GM18870 (cell line): ENCODE results near the gene PIANP.
"Not testable (repeated sequence)": the region's sequence is repeated elsewhere in the genome, so short reads cannot be mapped to it uniquely, and the experiment has no call there.

ENCODE experiments used
- ATAC-seq: cut with Tn5 transposase; IDR thresholded peaks from one replicate; pipeline ENCODE4 v1.9.1; 2021; ENCODE audit warnings: moderate library complexity; ENCODE audit not compliant: unreplicated experiment

The PIANP gene

DNA sequence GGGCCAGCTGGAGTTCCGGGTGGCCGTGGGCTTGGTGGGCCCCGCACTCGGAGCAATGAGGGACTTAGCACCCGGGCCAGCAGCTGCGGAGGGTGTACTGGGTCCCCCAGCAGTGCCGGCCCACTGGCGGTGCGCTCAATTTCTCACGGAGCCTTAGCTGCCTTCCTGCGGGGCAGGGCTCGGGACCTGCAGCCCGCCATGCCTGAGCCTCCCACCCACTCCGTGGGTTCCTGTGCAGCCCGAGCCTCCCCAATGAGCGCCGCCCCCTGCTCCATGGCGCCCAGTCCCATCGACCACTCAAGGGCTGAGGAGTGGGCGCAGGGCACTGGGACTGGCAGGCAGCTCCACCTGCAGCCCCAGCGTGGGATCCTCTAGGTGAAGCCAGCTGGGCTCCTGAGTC, 7.7 kb upstream of the PIANP start:
- ATAC-seq: not testable (repeated sequence)

DNA sequence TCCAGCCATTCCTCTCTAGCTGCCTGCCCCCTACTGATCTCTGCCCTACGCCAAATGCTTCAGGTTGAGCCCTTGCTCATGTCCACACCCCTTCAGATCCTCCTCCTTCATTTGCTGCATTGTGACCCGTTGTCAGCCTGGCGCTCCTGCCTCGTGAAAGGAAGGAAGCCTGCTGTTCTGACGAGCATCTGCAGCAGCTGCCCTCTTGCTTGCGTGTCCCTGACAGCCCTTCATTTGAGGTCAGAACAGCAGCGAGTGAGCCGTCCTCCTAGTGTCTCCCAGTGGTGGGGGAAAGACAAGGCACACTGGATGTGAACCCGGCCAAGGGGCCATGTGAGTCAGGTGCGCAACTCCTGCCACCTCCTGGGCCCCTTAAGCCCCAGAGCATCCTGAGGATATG, 3.0 kb upstream of the PIANP start:
- no peak for ATAC-seq

DNA sequence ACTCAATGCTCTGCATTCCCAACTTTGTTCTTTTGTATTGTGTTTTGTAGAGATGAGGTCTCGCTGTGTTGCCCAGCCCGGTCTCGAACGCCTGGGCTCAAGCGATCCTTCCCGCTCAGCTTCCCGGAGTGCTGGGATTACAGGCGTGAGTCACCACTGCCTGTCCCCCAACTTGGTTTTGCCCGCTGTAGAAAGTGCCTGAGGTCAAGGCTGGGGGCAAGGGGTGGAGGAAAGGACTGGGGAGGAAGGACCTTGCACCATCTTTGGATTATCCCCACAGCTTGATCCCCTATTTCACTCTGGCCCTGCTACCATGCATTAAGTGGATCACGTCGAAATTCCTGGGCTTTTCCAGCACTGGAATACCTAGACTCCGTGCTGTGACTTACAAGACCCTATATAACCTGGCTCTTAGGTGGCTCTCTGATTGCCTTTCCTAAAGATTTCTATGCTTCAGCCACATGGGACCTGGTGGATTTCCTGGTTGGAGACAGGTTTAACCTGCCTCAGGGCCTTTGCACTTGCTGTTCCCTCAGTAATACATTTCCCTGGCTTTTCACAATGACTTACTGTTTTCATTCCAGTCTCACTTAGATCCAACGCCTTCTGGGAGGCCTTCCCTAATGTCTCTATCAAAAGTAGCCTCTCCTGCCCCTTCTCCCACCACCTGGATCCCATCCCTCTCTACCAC, 608 bp upstream of the PIANP start:
- ATAC-seq: no peak

DNA sequence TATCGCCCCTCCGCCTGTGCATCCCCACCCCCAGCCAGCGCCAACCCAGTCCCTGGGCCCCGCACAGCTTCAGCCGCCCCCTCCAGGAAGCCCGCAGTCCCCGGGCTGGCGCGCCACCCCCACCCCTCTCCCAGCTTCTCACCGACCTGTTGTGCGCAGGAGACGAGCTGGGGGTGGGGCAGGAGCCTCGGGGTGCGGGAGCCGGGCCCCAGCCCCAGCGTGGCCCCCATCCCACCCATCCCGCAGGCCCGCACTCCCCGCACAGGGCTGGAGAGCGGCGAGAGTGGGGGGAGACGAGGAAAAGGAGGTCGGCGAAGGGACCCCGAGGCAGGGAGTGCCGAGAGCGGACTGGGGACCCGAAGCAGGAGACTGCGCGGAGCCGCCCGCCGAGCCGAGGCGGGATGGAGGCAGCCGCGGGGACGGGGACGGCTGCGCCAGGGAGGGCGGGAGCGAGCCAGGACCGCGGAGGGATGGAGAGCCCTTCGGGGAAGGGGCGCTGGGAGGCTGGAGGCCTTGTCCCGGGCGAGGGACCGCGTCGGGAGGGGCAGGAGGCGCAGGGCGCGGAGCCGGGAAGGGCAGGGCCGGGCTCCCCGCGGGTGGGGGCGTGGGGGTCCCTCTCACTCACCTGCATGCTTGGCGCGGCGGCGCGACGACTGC, 498 bp downstream of the PIANP start:
- ATAC-seq: no peak

DNA sequence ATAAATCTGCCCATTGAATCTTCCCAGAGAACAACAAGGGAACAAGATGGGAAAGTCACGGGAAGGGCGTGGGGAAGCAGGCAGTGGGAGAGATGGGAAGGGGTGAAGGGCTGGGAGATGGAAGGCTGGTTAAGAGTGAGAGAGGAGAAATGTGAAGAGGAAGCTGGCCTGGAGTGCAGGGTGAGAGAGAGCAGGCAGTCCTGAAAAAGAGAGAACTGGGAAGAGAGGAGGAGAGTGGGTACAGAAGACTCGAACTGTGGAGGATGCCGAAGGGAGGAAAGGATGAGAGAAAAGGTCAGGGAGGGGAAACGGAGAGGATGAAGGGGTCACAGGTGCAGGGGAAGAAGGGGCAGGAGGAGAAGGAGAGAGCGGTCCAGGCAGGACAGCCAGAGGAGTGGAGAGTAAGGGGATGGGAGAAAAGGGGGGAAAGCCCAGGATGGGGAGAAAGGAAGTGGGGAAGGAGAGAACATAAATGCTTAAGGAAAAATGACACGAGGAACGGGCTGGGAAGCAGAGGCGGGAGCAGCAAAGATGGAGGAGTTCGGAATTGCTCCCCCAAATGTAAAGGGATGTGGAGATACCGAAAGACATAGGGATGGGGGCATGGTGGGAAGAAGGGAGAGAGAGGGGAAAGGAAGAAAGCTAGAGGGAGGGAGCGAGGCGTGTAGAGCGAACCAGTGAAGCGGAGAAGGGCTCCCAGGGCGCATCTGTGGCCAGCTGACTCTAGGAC, 1.2 kb downstream of the PIANP start:
- no peak for ATAC-seq

DNA sequence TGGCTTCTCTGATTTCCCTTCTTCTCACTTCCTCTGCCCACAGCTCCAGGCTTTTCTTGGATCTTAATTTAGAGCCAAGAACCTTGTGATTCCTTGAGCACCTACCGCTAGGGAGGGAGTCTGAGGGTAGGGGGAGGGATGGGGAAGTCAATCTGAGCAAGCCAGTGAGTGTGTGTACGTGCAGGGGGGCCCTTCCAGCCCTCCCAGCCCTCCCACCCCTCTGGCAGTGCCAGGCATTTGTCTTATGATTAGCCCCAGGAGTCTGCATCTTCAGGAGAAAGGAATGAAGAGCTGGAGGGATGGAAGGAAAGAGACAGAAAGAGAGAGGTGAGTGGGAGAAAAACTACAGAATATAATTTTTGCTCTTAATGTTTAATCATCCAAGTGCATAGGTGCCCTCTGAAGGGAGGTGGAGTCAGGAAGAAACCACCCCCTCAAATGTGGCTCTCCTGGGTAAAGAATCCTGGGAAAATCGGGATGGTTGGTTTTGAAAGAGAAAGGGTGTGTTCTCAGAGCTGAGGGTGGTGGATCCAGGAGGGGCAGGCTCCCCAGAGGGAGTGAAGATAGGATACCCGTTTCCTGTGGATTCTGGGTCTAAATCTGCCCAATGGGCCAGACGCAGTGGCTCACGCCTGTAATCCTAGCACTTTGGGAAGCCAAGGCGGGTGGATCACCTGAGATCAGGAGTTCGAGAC, 2.1 kb downstream of the PIANP start:
- ATAC-seq: no peak

DNA sequence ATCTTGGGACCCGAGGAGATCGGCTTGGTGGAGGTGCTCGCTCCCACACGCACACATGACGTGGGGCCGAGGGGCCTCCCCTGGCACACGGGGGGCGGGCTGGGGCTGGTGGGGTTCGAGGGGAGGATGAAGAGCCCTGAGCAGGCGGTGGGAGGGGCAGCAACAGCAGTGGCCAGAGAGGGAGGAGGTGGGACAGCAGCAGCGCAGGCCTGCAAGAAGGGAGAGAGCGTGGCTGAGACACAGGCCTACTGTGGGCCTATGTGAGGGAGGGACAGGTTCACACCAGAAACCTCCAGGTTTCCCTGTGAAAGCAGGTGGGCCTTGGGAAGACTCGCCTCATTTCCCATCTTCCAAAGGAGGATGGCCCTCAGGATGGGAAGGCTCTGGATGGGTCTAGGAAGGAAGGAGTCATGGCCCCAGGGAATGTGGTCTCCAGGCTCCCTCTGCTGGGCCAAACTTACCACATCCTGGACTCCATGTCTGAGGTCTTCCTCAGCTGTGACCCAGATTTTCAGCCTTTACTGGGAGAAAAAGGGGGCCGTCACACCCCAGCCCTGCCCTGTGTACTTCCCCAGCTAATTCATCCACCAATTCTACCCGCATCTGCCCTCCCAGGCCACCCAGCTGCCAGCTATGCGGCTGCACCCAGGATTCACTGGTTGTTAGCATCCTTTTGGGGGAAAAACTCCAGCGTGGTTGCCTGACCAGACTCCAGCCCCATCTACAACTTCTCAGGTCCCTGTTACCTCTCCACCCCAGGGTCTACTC, 2.8 kb downstream of the PIANP start:
- no peak for ATAC-seq

DNA sequence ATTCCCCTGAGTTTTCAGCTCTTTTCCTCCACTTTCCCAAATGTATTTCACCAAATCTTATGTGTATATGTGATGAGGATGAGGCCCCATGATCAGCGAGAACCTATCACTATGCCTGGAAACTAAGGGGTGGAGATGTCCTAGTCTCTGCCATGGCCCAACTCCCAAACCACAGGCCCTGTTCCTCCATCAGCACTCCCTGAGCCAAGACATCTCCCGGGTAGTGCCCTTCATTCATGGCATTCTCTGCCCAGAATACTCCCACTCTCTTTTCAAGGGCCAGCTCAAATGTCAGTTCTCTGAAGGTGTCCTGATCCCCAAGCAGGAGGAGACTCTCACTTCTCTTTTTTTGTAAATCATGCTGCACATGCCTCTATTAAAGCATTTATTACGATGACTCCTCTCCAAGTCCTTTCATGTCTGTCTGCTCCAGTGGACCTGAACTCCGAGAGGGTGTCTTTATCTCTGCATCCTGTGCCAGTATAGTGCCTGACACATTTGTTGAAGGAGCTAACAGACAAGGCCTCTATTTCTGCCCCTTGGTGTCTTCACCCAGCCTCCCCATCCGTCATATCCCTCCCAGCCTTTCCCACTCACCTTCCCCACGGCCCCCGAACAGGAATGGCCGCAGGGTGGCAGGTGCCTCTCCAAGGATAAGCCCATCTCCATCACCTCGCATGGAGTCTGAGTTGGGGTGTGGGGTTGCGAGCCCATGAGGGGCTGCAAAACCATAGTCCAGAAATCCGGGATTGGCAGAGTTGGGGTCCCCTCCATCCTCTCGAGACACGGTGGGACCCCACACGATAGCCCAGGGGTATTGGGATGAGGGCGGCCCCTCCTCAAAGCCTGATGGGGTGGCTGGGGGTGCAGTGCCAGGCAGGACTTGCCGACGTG, 3.7 kb downstream of the PIANP start:
- ATAC-seq: no peak

DNA sequence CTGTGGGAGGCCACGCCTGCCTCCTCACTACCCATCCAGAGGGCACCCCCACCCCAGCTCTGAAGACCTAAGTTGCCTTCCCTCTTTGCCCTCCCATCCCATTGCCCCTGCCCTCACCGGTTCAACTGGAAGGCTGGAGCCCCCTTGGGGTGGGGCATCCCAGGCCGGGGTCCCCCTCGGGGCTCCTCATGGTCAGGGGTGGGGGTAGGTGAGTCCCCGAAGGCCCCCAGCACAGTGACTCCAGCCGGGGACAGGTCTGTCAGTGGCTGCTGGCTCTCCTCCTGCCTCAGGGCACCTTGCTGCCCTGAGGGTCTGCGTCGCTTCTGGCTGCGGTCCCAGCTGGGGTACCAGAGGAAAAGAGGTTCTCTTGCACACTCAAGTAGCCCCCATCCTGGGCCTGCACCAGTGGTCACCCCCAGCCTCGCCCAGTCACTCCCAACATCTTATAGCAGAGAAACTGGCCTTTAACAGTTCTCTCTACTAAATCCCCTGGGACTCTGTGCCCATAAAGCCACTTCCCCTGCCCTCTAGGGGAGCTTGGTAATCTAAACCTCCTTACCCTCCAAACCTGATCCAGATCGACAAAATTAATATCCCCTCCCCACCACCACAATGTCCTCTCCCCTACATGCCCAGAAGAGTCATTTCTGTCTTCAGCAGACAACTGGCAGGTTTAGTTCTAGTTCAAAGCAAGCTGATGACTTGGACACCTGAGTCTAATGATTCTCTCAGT, 5.1 kb downstream of the PIANP start:
- no peak for ATAC-seq

DNA sequence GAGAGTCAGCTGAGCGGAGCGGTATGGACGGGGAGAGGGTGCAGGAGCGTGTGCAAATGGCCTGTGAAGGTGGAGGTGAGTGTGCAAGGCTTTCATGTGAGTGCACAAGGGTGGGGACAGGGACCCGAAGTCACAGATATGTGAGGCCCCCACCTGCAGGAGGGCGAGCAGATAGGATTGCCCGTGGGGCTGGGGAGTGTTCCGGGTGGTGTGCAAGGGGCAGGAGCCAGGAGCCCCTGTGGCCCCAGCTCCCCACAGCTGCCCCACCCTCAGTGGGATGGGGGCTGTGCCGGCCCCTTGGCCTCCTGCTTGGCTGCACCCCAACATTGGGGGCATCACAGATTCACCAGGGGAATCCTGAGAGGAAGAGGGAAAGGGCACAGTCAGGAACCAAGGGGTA, 5.9 kb downstream of the PIANP start:
- ATAC-seq: no peak

DNA sequence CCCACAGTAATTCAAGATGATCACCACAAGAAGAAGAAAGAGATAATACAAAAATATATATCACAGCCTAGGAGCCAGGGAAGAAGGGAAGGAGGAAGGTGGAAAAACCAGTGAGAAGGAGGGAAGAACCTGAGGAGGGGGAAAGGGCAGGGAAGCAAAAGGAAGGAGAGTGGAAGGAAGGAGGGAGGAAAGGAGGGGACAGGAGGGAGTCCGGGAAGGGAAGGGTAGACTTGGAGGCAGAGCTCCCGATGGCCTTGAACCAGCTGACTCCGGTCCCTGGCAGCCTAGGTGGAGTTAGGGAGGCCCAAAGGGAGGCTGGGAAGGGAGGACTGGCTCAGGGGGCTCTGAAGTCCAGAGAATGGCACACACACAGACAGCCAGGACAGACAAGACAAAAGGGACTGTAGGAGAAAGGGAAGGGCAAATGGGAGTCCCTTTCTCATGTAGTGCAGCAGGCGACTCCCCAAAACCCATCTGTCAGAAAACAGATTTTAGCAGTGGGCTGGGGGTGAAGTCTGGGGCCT, 6.7 kb downstream of the PIANP start:
- no peak for ATAC-seq

DNA sequence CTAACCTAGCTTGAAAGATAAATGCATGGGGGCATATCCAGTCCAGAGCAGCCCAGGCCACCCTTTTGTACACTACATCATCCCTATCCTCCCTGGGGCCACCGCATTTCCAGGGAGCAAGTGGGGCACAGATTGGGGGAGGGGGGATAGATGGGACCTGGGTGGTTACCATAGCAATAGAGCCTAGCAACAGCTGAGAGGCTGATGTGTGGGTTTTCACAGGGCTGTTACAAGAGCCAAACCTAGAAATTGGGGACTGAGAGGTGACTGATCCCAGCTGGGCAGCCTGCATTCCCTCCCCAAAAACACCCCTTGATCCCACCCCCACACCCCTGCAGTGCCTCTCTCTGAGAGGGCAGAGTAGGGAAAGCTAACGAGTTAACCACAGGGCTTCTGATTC, 7.7 kb downstream of the PIANP start:
- no peak for ATAC-seq

DNA sequence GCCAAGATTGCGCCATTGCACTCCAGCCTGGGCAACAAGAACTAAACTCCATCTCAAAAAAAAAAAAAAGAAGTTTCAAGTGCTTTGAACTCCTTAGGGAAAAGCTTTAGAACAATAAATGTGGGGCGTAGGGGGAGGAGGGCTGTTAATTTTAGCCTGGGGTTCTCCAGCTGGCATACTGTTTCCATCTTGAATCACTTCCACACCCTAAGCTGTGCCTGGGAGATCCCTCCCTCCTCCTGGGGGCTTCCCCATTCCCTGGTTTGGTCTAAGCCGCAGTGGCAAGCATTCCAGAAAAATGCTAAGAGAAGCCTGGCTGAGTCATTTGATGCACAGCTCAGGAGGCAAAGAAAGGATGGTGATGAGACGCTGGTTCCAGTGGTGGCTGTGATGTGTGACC, 9.1 kb downstream of the PIANP start:
- no peak for ATAC-seq

DNA sequence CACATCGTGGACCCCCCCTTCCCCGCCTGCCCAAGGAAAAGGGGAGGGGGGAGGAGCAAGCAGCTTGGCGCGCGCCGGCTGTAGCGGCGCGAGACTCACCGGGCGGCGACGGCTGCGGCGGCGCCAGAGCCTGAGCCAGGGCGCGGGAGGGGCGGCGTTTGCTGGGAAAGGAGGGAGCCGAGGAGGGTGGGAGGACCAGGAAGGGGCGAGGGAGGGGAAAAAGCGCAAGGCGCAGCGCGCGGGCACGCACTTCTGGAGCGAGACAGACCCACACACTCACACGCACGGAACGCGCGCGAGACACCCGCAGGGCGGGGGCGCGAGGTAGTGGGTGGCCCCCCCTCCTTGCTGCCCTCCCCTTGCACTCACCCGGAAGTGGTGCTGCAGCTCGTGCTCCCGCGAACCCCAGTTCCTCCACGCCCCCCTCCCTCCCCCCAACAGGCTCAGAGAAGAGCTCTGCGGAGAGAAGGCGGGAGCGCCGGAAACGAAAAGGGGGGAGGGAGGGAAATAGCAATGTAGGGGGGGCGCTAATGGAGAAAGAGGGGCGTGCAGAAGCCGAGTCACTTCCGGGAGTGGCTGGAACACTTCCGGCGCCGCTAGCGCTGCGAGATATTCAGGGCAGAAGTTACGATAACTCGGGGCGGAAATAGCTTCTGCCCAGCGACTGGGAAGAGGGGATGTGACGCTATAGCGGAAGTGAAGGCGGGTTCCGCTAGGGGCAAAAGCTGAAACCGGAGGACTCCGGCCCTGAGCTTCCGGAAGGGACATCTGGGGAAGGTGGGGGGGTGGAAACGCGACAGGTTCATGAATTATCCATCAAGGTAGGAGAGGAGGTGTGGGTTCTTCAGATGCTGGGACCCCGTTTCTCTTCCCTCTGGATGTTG, 11.4 kb downstream of the PIANP start, which contains the start of gene ZNF384:
TSS of gene ZNF384 (minus strand) at position 377 of the 884 bp plus-strand sequence. CDS start 9,855 bp downstream, outside the sequence.
- peak; percentile 72 for ATAC-seq

DNA sequence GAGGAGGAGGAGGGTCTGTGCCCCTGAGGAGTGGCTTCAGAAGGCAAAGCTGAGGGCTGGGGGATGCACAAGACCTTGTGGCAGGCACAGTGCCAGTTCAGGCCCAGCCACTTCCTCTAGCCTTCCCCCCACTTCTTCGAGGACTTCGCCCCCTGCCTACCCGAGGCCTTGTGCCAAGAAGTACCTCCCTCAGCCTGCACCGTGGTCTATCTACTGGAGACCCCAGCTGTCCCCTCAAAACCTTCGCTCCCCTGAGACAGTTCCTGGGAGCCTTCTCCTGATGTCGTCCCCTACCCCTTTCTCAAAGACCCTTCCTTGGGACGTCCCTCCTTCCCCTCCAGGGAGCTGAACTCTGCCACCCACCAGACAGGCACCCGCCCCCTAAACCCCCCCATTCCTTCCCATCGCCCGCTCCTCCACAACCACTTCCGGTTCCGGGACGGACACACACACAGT, 12.0 kb downstream of the PIANP start:
- peak; percentile 15 for ATAC-seq

DNA sequence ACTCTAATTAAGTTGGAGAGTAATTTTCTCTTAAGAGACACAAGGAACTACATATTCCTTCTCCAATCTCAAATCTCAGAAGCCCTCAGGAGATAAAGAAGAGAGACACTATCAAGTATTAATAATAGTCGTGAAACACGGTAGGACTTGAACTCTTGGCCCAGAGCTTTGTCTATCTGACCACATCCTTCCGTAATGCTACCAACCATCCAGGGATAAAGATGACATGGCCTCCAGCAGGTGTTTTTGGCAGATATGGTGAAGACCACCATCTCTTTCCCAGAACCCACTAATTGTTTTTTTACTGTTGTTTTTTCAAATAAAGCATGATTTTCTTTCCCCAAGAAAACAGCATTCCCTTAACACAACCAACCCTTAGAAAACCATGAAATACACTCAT, 14.8 kb downstream of the PIANP start:
- ATAC-seq: no peak

DNA sequence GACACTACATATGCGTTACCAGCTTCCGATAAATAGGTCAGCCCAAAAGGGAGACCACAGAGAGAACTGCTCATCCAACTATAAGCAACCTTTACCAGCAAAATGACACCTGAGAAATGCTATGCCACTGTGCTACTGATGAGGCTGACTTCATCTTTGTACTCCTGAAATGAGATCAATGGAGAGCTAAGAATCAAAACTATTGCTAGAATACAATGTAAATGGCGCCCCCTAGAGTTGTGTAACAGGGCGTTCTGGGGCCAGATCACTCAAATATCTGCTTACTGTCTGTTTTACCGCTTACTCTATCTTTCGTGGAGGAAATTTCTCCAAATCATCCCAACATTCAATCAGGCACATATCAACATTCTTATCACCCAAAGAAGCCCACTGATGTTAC, 16.0 kb downstream of the PIANP start:
- ATAC-seq: no peak

DNA sequence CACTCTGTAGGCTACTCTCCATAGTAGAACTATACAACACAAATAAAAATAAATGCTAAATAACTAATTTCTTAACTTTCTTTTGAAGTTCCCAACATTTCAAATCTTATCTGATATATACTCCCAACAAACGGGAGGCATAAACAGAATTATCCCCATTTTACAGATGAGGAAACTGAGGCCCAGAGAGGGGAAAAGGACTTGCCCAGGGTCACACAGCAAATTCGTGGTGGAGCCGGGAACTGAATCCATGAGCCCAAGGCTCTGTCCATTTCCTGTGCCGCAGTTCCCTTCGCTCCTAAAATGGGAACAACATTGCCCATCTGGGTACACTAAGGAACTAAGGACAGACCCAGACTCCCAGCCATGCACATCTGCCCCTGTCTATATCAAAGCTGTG, 23.7 kb downstream of the PIANP start:
- ATAC-seq: no peak
